H7 (cell line): ENCODE measurements around the gene ATP10B. TPM values are rescaled to one million over a fixed set of nuclear protein-coding genes. Genes with fewer than 3 reads are reported as not detected.

Experiments
- DNase-seq: peaks from one replicate; pipeline ENCODE4 v3.0.0; 2012
- H3K27me3 ChIP-seq: 2 replicates; pipeline ENCODE4 v1.6.0; 2011; ENCODE audit warnings: mild to moderate bottlenecking, low read length; ENCODE audit not compliant: control insufficient read depth, insufficient read depth
- H3K36me3 ChIP-seq: replicated peaks from 2 replicates; pipeline ENCODE4 v1.5.1; 2011; ENCODE audit warnings: low read length; ENCODE audit not compliant: control insufficient read depth, insufficient read depth
- H3K4me3 ChIP-seq: 2 replicates; pipeline ENCODE4 v1.5.1; 2011; ENCODE audit warnings: low read depth, mild to moderate bottlenecking, control low read depth, low read length, moderate library complexity; ENCODE audit not compliant: insufficient read depth
- total RNA-seq: library from RNA; depleted of rRNA; stranded (reverse); fragments of >200 nt; shearing (Covaris generic); gene quantifications from 2 replicates; pipeline ENCODE4 v1.2.3, GENCODE V29; 2014

The ATP10B gene
- total RNA-seq, 1 experiment from 2014 or later, result 0.03 TPM

DNA sequence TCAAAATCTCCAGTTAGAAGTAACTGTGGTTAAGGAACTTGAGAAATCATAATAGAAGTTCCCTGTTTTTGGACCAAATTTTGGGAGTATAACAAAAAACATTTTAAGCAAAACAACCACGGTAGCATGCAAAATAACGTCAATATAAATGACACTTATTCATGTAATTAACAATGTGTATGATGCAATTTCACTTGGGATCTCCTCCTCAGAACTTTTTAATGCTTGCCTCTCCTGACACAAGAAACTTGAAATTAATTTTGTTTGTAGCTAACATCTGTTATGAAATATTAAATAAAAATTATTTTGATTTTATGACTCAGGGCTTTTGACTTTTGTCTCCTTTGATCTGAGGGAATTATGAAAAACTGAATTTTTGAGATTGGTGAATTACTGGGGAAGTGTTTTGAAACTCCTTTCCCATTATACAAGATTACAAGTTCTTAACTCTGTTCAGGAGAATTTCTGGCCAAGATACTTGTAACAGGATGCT, 149.7 kb downstream of the ATP10B start:
- Histone ChIP-seq H3K36me3 (no peaks in the 10 kb centered on the region), H3K4me3 (no peak overlapping the region), H3K27me3 (no peaks in the 10 kb centered on the region)
- no peak for DNase-seq

DNA sequence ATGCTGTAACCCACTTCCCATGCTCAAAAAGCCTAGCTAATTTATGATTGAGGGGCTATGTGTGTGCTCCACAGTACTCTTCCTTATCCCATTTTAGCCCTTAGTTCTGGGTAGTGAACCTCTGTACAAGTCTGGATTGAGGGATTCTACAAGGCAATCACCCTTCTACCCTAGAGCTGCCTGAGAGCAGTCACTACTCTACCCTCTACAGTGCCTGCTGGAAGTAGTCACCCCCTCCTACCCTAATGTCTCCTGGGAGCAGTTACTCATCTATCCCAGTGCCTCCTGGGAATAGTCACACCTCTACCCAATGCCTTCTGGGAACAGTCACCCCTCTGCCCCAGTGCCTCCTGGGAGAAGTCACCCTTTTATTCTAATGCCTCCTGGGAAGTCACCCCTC, 150.6 kb downstream of the ATP10B start:
- H3K27me3 ChIP-seq, result no peaks in the 10 kb centered on the region
- no peaks in the 10 kb centered on the region for H3K36me3 ChIP-seq
- DNase-seq, result no peak
- no peak overlapping the region for H3K4me3 ChIP-seq

DNA sequence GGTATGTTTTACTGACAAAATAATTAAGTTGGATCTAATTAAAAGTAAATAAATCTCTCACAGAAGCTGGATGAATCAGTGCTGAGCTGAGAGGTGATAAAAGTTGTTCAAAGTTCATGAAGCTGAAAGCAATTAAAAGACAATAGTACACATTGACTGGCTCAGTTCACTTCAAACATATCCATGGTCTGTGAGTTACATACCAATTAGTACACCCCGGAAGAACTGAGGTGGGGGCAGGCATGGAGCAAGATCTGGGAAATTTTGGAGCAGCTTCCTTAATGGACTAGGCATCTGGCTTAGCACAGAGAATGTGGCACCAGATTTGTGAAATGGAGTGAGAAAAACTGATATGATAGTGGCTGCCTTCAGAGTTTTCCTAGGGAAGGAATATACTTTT, 152.7 kb downstream of the ATP10B start:
- Histone ChIP-seq H3K4me3 (no peak overlapping the region), H3K27me3 (no peaks in the 10 kb centered on the region), H3K36me3 (no peaks in the 10 kb centered on the region)
- no peak for DNase-seq

DNA sequence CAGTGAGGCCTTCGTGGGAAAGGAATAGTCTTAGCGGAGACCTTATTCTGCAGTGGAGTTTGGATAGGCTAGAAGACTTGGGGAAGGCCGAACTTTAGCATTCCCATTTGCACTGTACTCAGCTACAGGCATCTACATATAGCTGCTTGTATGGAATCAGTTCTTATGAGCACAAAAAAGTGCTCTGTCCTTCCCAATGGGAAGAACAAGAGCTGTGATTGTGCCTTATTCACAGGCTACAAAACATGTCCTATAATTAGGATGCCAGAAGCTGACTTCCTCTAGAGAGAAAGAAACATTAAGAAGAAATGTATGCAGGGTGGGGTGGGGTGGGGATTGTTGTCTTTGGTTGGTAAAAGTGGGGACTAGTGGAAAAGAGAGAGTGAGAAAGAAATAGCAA, 154.7 kb downstream of the ATP10B start:
- no peak for DNase-seq
- no peaks in the 10 kb centered on the region for H3K36me3 ChIP-seq
- no peaks in the 10 kb centered on the region for H3K27me3 ChIP-seq
- no peak overlapping the region for H3K4me3 ChIP-seq

DNA sequence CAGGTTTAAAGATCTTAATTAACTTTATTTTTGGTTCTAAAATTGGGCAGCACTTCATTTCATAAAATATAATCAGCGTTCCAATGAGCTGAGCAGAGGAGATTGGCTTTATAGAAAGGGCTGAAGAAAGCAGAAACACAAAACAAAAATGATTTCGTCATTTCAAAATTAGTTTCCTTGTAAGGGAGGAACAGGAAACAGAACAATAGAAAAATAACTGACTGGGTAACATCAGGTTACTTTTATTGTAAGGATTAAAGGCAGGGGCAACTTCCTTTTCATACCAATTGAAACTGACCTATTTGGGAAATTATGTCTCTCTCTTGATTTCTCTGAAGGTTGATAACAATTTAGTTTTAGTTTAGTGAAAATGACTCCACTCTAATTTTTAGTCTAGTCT, 157.1 kb downstream of the ATP10B start:
- no peaks in the 10 kb centered on the region for H3K36me3 ChIP-seq
- no peak overlapping the region for H3K4me3 ChIP-seq
- no peak for DNase-seq
- H3K27me3 ChIP-seq, result no peaks in the 10 kb centered on the region

DNA sequence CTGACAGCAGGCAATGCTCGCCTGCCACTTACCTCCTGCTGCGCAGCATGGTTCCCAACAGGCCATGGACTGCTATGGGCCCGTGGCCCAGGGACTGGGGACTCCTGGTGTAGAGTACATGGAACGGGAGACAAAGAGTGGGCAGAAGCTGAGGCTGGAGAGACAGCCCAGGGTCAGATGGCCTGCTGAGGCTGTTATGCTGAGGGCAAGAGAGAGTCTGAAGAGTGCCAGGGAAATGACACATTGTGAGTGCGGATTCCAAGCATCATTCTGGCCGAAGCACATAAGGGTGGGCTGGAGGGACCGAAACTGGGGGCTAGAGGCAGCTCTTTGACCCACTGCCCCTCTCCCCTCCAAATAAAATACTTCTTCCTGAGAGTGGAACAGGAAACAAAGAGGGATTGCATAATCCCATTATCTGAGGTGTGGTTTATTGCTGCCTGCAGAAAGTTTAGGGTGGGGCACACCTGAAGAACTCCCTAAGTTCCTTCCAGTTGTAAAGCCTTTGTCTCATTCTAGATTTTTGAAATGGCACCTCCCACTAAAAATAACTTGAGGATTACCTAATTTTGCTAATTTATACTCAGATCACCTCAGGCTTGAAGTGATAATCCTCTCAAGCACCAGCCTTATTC, 158.1 kb downstream of the ATP10B start:
- no peaks in the 10 kb centered on the region for H3K36me3 ChIP-seq
- no peak for DNase-seq

DNA sequence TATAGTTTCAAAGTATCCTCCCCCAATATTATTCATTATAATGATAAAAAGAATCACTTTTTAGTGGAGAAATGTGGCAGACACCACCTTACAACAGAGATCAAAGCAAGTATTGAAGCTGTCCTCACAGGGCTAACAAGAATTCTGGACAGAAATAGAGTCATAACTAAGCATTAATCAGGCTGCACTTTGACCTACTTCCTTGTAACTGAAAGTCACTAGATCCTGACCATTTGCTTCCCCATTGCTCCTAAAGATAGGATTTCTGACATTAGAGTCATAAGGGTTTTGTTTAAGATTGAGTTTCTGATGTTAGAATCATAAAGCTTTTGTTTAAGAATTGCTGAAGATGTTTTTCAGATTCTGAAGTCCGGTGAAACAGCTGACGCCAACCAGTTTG, 159.7 kb downstream of the ATP10B start:
- DNase-seq, result no peak
- Histone ChIP-seq H3K36me3 (no peaks in the 10 kb centered on the region), H3K27me3 (no peaks in the 10 kb centered on the region), H3K4me3 (no peak overlapping the region)

More for the DNA sequence above, 158.1 kb downstream of the ATP10B start:
- Histone ChIP-seq H3K4me3 (no peak overlapping the region), H3K27me3 (no peaks in the 10 kb centered on the region)

DNA sequence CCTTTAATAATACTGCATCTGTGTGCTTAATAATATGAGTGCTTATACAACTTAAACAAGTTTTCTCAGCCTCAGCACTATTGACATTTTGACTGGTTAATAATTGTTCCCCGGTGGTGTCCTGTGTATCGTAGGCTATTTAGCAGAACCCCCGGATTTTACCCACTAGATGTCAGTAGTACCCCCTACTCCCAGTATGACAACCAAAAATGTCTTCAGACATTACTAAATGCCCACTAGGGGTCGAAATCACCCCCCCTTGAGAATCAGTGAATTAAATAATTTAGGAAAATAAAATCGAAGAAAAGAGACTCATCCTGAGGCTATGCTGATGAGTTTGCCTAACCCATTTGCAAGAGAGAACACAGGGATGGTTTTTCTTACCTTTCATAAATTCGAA, 166.3 kb downstream of the ATP10B start:
- DNase-seq, result peak; percentile 64
- H3K36me3 ChIP-seq, result no peaks in the 10 kb centered on the region
- no peak overlapping the region for H3K4me3 ChIP-seq
- H3K27me3 ChIP-seq, result no peaks in the 10 kb centered on the region

DNA sequence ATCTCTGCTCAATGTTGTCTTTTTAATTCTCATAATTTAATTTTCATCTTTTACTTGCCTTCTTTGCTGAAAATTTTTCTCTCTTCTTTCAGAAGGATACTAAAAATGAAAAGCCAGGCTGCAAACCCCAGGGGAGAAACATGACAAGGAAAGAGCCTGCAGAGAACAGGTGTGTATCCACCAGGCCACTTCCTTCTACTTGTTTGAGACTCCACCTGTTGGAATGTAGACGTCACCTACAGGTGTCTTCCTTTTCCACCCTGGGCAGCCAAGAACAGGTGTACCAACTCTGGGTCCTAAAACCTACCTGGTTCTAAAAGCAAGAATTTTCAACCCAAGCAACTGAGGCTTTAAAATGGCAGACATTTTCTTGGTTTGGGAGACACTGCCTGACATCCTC, 166.8 kb downstream of the ATP10B start:
- DNase-seq, result no peak
- Histone ChIP-seq H3K4me3 (no peak overlapping the region), H3K36me3 (no peaks in the 10 kb centered on the region), H3K27me3 (no peaks in the 10 kb centered on the region)

DNA sequence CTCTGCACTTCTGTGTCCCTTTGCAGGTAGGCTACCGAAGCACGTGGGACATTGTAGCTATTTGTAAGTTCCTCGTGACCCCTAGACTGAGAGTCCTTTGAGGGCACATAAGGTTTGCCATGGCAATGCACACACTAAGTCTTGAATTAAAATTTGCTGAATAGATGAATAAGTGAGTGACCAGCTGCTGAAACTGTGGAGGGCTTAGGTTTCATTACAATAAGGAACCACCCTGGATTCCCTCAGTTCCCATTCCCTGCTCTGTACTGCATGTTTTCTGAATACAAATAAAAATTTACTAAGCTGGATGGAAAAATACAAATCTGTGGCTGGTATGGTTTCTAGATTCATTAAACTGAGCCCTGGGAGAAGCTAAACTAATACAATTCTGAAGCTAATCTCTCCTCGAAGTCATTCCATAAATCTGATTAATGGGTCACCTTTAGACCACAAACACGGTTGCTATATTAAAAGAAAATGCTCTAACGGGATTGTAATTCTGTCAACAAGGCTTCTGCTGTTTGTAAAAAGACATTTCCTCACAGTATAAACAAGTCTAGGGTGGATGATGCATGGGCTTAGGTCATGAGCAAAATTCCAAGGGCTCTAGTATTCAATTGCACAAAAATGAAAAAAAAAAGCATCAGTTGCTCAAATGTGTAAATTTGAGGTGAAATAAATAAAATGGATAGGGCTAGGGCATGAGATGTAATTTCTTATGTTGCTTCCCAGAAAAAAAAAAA, 172.3 kb downstream of the ATP10B start:
- DNase-seq, result no peak
- Histone ChIP-seq H3K36me3 (no peaks in the 10 kb centered on the region), H3K4me3 (no peak overlapping the region), H3K27me3 (no peaks in the 10 kb centered on the region)

DNA sequence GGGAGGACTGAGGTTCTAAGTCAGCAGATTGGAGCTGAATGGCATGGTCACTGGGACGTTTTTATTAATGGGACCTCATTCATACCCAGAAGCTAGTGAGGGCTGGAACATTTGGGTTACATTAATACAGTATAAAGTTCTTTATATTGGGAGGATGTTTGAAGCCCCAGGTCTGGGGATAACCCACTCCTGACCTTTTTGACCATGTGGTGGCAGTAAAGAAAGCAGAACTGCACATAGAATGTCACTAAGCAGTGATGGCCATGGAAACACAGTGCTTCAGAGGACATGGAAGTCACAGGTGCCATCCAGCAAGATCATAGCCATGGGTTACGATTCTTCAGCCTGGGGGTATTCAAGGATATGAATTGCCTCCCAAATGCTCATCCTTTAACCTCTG, 176.0 kb downstream of the ATP10B start:
- Histone ChIP-seq H3K27me3 (no peaks in the 10 kb centered on the region), H3K4me3 (no peak overlapping the region), H3K36me3 (no peaks in the 10 kb centered on the region)
- no peak for DNase-seq

DNA sequence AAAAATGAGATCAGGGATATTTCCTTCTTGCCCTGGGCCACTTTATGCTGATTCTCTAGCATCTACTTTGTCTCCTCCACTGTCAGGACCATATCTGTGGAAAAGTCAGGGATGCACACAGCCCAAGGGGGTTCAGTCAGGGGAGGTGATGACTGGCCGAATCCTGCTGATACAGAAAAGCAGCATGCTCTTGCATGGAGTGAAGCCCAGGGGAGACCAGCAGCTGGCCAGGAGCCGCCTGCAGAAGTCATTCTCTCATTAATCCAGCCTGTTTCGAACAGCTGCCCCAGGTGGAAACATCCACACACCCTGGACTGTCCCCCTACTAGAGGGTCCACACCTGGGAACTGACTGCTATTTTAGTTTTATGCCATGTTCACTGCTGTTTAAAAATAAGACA, 177.1 kb downstream of the ATP10B start:
- DNase-seq, result no peak
- Histone ChIP-seq H3K27me3 (no peaks in the 10 kb centered on the region), H3K4me3 (no peak overlapping the region), H3K36me3 (no peaks in the 10 kb centered on the region)

DNA sequence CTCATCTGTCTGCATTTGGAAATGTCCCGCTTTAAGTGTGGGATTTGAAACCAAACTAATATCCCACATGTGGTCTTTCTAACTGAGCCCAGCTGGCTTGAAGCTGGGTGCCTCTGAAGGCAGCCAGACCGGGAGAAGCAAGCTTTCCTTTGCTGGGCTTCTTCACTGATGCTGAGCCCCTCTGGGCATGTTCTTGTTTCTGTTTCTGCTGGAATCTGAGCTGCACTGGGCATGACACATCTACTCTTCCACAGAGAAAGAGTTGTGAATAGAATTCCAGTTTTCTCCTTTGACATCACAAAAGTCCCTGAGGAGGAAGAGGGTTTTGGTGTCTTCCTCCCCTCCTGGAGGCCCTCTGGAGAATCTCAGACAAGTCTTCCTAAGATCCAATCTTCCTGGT, 179.5 kb downstream of the ATP10B start:
- no peaks in the 10 kb centered on the region for H3K36me3 ChIP-seq
- DNase-seq, result no peak
- H3K27me3 ChIP-seq, result no peaks in the 10 kb centered on the region
- no peak overlapping the region for H3K4me3 ChIP-seq

DNA sequence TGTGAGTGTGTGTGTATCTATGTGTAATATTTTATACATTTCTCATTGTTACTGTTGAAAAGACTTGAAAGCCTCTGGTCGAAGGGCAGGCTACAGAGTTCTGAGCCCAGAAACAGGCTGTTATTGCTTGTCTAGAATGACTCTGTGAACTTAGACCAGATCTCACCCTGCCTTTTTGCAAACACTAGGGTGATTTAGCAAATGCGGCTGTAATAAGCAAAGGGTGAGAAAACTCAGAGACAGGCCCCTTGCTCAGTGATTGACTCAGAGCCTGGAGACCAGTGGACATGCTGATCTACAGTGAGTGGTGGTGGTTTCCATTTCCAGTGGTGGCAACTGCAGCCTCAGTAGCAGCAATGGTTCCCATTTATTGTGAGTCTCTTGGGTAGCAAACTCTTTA, 183.7 kb downstream of the ATP10B start:
- Histone ChIP-seq H3K27me3 (no peaks in the 10 kb centered on the region), H3K36me3 (no peaks in the 10 kb centered on the region), H3K4me3 (no peak overlapping the region)
- no peak for DNase-seq

DNA sequence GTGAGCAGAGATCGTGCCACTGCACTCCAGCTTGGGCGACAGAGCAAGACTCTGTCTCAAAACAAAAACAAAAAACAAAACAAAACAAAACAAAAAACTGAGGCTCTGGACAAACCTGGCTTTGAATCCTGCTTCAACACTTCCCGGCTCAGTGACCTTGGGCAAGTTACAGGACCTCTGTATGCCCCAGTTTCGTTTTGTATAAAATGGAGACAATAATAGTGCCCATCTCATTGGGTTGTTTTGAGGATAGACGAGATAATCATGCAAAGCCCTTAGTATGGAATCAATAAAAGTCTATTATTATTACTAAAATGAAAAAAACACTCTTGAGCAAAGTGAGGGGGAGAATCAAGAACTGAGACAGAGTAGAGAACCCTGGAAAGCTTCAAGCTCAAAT, 184.9 kb downstream of the ATP10B start:
- DNase-seq, result no peak
- Histone ChIP-seq H3K27me3 (no peaks in the 10 kb centered on the region), H3K36me3 (no peaks in the 10 kb centered on the region), H3K4me3 (no peak overlapping the region)
